NCI-H82 treated with DMSO at 0.1 percent for 48 hours (cell line): Measurements from ENCODE around the gene MEPCE.

Source experiments
- DNase-seq: peaks from one replicate; lab custom pipeline; 2025; ENCODE audit not compliant: unreplicated experiment; lab: John Stamatoyannopoulos, UW

Gene MEPCE

DNA sequence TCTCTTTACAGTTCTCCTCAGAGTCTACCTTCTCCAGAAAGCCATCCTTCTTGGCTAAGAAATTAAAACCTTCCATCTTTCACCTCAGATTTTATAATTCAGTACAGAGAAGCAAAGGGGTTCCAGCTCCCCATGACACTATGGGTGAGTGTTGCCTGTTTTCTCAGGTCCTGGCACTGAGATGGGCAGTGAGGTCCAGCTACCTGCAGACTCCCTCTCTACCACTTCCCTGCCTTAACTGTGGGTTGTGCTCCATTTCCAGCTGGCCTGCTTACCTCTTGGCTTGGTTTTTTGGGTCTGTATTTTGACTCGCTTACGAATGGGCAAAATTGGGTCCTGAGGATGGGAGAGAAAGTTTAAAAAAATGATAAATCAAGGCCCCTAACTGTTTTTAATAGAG, 27.4 kb upstream of the MEPCE start:
- no peak for DNase-seq

DNA sequence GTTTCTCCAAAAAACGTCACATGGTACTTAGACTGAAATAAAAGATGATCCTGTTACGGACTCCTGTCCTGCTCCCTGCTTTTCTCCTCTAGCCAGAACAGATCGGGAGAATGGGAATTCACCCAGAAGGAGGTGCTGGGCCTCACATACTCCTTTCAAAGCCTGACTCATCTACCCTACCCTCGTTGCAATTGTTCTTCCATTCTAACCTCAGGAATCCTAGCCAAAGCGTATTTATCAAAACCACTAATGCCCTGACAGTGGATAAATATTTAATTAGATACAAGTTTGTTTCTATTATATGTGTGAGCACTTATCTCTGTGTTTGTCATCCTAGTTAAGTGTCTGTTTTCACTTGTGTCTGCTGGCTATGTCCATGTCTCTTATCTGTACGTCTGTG, 22.9 kb upstream of the MEPCE start:
- no peak for DNase-seq

DNA sequence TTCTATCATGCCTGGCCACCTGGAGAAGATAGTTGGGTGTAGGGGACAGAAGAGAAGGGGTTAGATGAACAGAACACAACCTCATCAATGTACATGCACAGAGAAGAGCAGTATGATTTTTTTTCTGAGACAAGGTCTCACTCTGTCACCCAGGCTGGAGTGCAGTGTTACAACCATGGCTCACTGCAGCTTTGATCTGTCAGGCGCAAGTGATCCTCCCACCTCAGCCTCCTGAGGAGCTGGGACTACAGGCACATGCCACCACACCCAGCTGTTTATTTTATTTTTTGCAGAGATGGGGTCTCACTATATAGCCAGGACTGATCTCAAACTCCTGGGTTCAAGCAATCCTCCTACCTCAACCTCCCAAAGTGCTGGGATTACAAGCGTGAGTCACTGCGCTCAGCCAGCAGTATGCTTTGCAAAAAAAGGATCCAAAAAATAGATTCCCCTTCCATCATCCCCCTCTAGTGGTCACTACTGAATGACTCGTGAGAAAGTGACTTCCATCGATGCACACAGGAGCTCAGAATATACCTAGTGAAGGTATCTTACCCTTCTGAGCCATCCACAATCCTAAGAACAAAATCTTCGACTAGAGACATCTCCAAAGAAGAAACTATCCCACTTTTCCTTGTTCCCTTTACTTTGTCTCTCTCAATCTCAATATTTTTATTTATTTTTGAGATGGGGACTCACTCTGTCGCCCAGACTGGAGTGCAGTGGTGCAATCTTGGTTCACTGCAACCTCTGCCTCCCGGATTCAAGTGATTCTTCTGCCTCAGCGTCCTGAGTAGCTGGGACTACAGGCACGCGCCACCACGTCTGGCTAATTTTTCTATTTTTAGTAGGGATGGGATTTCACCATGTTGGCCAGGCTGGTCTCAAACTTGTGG, 22.1 kb upstream of the MEPCE start:
- DNase-seq, result peak; percentile 58

DNA sequence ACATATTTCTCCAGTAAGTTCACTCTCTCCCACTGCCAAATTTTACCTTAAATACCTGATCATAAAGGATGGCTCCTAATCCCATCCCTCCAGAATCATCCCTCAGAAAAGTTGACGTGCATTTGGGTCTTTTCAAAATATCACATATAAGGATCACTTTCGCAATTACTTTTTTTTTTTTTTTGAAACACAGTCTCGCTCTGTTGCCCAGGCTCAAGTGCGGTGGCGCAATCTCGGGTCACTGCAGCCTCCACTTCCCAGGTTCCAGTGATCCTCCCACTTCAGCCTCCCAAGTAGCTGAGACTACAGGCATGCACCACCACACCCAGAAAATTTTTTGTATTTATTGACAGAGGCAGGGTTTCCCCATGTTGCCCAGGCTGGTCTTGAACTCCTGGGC, 18.5 kb upstream of the MEPCE start:
- no peak for DNase-seq

DNA sequence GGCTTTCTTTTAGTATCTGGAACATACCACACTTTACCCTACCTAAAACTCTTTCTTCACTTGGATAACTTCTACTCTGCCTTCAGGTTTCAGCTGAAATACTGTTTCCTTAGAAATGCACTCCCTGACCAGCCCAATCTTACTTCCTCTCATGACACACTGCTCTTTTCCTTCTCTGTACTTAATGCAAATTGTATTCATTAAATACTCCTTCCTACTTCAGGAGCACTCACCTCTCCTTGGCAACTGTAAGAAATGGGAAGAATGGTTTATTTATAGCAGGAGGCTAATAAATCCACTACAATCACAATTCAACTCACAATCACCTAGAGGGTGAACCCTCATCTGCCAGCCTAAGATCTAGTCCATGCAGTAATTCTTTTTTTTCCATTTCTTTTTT, 16.3 kb upstream of the MEPCE start:
- no peak for DNase-seq

DNA sequence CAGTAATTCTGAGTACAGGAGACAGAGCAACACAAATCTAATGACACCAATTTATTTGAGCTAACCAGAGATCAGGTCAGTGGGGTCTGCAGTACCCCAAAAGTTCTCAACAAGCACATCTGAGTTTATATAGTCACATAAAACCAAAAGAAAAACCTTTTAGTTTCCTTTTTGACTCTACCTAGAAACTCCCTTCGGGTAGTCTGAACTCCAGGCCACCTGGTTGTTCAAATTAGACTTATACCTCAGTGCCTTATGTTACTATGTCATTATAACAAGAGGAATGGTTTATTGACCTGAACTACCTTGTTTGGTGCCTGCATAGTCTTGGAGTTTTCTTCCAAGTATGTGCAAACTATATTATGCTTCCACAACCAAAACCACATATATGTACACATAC, 15.7 kb upstream of the MEPCE start:
- no peak for DNase-seq

DNA sequence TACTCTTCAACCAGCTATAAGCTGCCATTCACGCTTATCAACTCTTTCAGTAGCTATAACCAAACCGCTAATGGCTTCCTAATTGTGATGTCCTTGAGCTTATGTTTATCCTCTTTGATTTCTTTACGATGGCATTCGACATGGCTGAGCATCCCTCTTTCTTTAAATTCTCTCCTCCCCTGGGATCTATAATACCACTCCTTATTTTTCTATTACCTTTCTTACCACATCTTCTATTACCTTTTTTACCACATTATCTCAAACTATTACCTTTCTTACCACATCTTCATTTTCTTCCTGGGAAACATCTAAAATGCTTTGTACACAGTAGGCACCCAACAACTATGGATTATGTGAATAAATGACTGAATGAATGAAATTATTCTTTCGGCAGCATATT, 14.2 kb upstream of the MEPCE start:
- no peak for DNase-seq

DNA sequence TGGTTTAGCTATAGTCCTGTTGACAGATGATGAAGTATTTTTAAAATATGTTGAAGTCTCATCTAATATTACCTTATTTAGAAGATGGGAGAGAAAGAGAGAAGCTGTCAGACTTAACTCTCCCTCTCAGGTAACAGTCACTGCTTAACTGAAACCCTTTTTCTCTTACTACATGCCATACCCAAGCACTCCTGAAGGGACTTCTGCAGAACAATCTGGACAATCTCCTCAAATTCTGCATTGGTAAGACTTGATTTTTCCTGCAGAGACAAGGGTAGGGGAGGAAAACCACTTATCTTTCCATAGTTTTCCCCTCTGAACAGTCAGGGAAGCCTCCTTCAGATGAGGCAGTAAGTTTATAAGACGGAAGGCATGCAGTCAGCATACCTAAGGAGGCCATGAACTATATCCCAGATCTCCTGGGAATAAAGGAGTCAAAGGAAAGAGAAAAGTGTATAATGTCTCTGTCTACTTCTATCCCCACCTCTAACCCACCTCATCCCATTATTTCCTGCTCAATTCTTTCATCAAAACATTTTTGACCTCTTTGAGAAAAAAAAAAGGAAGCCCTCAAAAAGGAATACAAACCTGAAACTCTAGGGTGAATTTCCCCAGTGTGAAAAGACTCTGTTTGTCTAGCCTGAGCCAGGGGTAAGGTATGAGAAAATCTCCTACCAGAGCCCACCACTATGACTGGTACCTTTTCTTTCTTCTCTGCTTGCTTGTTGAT, 10.5 kb upstream of the MEPCE start:
- DNase-seq, result no peak

DNA sequence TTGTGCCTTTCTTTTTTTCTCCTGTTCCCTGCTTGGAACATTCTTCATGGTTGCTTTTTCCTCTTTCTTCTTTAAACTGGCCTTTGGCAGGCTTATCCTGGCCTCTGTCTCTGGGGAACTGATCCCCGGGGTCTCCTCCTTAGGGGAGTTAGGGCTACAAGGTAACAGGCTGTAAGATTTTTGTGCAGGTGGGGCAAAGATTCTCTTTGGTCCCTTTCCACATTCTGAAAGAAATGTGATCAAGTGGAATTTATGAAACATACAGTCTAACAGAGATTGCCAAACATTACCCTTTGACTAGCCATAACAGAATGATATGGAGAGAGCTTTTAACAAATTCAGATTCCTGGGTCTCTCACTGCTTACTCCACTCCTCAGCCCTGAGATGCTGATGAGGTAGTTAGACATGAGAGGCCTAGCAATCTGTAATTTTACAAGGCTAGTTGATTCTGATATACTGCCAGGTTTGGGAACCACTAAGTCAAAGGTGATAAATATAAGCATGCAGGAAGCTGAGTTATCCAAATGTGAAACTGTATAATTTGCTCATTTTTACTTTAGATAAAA, 9.9 kb upstream of the MEPCE start:
- no peak for DNase-seq

DNA sequence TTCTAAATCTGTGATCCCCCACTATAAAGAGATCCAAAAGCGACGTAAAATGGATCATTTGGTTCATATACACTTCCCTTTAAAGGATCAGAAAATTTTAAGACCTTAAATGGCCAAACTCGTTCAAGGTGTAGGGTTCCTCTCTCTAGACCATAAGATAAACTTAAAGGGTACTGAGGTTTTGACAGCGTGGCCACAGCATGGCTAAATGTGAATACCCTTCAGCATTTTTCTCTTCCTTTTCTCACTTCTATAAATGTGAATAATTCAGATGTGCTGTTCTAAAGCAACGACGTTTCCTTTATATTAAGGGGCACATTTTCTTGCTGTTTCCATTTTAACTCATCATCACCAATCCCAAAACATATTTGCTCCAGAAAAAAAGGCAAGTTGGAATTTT, 6.3 kb upstream of the MEPCE start:
- DNase-seq, result no peak

DNA sequence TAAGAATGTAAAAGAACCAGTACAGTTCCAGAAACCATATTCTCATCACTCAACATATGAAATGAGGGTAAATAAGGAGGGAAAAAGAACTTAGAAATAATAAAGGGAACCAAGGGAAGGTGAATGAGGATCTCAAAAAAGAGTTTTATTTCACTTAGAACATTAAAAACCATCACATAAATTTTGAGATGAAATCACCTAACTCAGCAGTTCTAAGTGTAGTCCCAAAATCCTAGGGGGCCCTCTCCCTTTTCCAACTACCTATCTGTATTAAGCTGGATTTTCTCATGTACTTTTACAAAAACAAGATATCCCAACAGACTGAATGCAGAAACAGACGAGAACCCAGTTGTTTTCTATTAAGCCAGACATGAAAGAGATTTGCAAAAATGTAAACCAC, 4.3 kb upstream of the MEPCE start:
- DNase-seq, result no peak

DNA sequence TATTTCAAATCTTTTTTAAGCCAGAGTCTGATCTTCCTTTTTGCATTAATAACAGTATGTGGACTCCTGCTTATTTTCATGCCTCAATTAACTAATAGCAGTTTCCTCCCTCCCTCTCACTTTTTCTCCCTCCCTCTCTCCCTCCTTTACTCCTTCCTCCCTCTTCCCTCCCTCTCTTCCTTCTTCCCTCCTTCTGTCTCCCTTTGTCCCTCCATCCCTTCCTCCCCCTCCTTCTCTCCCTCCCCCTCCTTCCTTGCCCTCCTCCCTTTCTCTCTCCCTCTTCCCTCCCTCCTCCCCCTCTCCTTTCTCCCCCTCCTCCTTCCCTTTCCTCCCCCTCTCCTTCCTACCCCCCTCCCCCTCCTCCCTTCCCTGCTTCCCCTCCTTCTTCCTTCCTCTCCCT, 3.1 kb upstream of the MEPCE start:
- DNase-seq, result no peak

DNA sequence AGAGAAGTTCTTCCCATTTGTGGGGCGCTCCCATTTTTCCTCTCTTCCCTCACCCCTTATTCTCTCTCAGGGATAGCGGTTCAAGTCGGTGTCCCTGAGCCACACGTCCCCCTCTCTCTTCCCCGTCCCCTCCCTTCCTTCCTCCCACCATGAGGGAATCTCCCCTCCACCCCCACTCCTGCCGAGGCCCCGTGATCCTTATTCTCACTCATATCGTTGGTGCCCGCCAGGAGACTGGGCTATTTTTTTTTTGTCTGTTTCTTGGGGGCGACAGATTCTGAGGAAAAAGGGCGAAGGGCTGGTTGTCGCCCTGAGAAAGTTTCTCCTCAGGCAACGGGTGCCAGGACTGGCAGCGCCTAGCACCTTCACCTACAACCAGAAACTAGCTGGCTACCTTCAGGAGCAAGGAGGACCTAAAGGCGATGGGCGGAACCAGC, 1.9 kb upstream of the MEPCE start:
- DNase-seq, result no peak

DNA sequence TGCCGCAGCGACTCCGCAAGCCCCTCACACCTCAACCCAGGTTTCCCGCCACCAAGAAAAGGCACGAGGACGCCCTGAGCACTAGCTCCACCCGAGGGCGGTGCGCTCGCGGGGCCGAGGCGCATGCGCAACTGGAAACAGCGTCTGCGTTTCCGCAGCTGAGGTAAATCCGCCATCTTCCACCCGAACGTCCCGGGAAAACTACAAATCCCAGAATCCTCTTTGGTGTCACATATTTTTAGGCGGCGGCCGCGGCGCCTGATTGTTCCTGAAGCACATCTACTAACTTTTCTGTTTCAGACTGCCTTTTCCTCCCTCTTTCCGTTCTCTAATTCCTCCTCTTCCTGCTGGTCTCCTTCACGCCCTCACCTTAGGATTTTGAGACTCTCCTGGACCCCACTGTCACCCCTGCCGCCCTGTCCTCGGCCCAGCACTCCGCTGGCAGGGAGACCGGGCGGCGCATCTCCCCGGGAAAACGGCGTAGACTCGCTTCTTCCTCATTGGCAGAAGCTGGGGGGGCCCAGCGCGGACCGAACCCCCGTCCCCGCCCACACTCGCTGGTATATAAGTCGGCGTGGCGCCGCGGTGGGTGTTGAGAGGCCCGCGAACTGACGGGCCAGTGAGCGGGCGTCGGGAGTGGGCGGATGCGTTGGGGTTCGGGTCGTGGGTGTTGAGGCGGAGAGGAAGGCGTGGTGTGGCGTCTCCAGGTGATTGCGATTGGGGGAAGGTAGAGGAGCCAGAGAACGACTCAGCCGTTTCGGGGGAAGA, 1.2 kb upstream of the MEPCE start, which contains the start of gene ZCWPW1:
TSS of gene ZCWPW1 (minus strand) at position 505 of the 768 bp plus-strand sequence. CDS start 8,054 bp downstream, outside the sequence.
- DNase-seq, result peak; percentile 88

DNA sequence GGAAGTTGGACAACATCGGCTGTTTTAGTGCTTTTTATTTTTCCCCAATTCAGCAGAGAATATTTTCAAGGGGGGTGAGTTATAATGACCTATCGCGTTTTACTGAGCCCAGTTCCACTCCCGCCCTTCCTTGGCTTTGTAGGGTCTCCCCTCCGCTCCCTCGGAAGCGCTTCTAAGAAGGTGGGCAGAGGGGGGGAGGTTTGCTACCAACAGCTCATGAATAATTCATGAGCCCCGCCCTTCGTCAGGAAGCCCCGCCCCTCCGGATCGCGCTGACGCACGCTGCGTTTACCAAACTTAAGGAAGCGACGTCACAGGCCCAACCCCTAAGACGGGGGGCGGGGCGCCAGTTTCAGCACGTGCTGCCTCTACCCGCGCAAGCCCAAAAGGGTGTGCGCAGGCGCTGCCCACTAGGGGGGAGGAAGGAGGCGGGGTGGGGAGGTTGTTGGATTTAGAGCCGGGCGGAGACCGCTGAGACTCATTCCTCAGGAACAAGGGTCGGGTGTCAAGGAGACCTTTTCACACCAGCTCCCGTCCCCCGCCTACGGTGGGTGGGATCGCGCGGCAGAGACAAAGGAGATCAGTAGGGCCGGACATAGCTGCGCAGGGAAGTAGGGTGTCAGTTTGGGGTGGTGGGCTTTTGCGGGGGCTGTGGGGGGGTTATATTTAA, 529 bp upstream of the MEPCE start:
- DNase-seq, result peak; percentile 97

DNA sequence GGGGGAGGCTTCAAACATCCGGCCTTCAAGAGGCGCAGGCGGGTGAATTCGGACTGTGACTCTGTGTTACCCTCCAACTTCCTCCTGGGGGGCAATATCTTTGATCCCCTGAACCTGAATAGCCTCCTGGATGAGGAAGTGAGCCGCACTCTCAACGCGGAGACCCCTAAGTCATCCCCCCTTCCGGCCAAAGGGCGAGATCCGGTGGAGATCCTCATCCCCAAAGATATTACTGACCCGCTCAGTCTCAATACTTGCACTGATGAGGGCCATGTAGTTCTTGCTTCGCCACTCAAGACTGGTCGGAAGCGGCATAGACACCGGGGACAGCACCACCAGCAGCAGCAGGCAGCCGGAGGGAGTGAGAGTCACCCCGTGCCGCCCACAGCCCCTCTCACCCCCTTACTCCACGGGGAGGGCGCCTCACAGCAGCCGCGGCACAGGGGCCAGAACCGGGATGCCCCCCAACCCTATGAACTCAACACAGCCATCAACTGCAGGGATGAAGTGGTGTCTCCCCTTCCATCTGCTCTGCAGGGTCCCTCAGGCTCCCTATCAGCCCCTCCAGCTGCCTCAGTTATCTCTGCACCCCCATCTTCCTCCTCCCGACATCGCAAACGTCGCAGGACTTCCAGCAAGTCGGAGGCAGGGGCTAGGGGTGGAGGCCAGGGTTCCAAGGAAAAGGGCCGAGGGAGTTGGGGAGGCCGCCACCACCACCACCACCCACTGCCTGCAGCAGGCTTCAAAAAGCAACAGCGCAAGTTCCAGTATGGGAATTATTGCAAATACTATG, 1.1 kb downstream of the MEPCE start:
- no peak for DNase-seq

DNA sequence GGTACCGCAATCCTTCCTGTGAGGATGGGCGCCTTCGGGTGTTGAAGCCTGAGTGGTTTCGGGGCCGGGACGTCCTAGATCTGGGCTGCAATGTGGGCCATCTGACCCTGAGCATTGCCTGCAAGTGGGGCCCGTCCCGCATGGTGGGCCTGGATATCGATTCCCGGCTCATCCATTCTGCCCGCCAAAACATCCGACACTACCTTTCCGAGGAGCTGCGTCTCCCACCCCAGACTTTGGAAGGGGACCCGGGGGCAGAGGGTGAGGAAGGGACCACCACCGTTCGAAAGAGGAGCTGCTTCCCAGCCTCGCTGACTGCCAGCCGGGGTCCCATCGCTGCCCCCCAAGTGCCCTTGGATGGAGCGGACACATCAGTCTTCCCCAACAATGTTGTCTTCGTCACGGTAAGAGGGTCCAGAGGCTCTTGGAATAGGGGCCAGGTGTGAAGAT, 1.7 kb downstream of the MEPCE start:
- no peak for DNase-seq

DNA sequence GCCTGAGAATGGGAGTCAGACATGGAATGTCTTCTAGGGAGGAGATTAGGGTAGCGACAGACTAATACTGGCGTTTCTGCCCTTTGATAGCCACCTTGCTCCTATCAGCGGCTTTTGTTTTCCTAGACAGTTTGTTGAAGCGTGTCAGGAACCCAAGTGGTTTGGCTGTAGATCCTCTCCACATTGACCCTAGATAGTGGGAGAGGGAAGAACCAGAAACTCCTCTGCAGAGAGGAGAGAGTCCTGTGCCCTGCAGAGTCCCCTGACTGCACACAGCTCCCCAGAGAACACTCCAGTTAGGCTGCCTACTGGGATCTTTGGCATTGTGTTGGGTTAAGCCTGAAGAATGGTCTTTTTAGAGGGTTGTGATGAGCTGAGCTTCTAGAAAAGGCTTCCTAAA, 2.4 kb downstream of the MEPCE start:
- no peak for DNase-seq

DNA sequence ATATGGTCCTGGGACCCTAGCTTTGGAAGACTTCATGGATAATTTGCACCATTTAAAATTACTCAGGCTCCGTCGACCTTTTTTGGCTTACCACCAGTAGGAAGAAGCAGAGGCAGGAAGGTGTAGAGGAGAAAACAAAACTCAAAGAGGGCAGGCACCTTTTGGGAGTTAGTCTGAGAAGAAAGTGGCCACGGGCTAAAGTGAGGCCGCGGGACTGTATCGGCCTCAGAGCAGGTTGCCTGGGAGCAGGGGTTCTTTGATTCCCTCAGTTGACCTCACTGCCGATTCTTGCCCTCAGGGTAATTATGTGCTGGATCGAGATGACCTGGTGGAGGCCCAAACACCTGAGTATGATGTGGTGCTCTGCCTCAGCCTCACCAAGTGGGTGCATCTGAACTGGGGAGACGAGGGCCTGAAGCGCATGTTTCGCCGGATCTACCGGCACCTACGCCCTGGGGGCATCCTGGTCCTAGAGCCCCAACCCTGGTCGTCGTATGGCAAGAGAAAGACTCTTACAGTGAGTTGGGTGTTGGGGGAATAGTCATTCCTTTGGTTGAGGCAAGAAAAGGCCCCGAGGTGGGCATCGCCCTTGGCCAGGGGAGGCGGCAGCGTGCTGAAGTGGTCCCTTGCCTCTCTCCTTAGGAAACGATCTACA, 3.1 kb downstream of the MEPCE start:
- DNase-seq, result no peak
